ENCODE data around the gene DCC. TPM values are rescaled to one million over a fixed set of nuclear protein-coding genes. Genes with fewer than 3 reads are reported as not detected.

Gene DCC
- total RNA-seq, 4 donors from 2014 or later, result 0.84 to 1.2 TPM; not detected in 2

DNA sequence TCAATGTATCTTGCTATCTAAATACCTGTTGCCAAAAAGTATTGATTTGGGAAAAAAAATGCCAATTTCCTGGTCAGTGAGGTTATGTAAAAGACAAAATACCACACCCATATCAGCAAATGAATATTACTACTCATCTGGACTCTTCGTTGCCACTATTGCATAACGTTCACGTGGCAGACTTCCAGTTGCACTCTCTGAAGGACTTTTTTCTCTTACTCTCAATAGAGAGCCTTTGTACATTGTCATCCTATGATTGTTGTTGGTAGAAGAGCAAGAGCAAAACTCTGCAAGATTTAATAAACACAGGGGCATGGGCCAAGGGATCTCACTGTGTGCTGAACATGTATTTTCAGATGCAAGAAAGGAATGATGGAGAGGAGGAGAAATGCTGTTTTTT, 1194.7 kb downstream of the DCC start:
- Histone ChIP-seq H3K27ac (no peak overlapping the region), H3K27me3 (no peaks in the 10 kb centered on the region), H3K4me1 (peaks cover 0 to 17% (median 7%) of the 10 kb centered on the region in 4 donors), H3K36me3 (no peaks in the 10 kb centered on the region), H3K9me3 (no peaks in the 10 kb centered on the region), H3K4me3 (no peak overlapping the region)
- WGBS, 2 donors, result 23 to 25% methylated on average over 3 of the region's 3 CpGs
- no peak for TF ChIP-seq POLR2A (IDR thresholded peaks at IDR 0.05)
- TF ChIP-seq EP300 (IDR thresholded peaks at IDR 0.05), result peak in 1 of 2 donors; percentile 58
- no peak for TF ChIP-seq CTCF (IDR thresholded peaks at IDR 0.05)
- peak; percentile 66 to 84 for DNase-seq (ENCODE audit: low spot score in 2 of 2)

DNA sequence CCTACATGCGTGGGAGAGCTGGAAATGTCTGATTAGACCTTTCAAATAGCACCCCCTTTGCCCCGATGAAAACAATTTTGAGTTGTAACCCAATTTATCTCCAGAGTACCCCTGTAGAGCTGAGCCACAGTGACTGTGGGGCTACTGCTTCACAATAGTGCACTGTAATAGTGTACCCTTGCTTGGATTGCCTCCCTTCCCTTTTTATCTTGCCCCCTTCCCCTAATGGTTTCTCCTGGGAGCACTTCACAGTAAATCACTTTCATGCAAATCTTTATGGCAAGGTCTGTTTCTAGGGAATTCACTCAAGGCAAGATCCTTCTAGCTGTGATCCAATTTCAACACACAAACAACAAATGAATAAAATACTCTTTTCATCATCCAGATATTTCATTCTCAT, 1196.9 kb downstream of the DCC start:
- WGBS, 2 donors, result 77 to 87% methylated on average over 2 of the region's 2 CpGs
- no peaks in the 10 kb centered on the region for H3K36me3 ChIP-seq
- no peaks in the 10 kb centered on the region for H3K27me3 ChIP-seq

DNA sequence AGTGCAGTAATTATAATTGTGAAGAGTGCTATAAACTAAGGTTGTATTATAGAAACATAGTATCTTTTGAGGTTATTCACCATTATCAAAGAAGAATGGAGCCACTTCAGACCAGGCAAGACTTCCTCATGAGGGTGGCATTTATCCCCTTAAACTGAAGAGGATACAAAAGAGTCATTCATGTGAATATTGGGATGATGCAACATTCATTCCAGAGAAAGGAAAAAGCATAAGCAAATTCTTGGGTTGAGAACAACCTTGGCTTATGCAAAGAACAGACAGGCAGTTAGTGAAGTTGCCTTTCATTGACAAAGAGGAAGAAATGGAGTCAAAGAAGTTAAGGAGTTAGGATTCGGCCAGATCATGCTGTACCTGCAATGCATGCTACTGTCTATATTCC, 1201.9 kb downstream of the DCC start:
- DNase-seq (ENCODE audit: low spot score in 2 of 2), result no peak
- H3K27ac ChIP-seq, result no peak overlapping the region
- no peak overlapping the region for H3K4me3 ChIP-seq
- no peaks in the 10 kb centered on the region for H3K27me3 ChIP-seq
- peaks cover 0 to 8% (median 0%) of the 10 kb centered on the region in 4 donors for H3K4me1 ChIP-seq
- H3K9me3 ChIP-seq, result no peaks in the 10 kb centered on the region
- 48 to 53% methylated on average over 1 of the region's 1 CpG for WGBS, 2 donors
- H3K36me3 ChIP-seq, result no peaks in the 10 kb centered on the region
- TF ChIP-seq EP300 (IDR thresholded peaks at IDR 0.05), result no peak
- no peak for TF ChIP-seq POLR2A (IDR thresholded peaks at IDR 0.05)
- TF ChIP-seq CTCF (IDR thresholded peaks at IDR 0.05), result no peak

More for the DNA sequence above, 1196.9 kb downstream of the DCC start:
- Histone ChIP-seq H3K4me1 (peaks cover 0 to 17% (median 7%) of the 10 kb centered on the region in 4 donors), H3K9me3 (no peaks in the 10 kb centered on the region), H3K4me3 (no peak overlapping the region), H3K27ac (no peak overlapping the region)
- TF ChIP-seq POLR2A (IDR thresholded peaks at IDR 0.05) (no peak), EP300 (IDR thresholded peaks at IDR 0.05) (no peak), CTCF (IDR thresholded peaks at IDR 0.05) (no peak)
- DNase-seq (ENCODE audit: low spot score in 2 of 2), result no peak

GRCh38 chr18:53543711-53544110, 1203.7 kb downstream of the DCC start:
- no peak overlapping the region for H3K27ac ChIP-seq
- H3K27me3 ChIP-seq, result no peaks in the 10 kb centered on the region
- H3K4me1 ChIP-seq, result peaks cover 0 to 8% (median 0%) of the 10 kb centered on the region in 4 donors
- no peaks in the 10 kb centered on the region for H3K36me3 ChIP-seq
- H3K4me3 ChIP-seq, result no peak overlapping the region
- no peak for DNase-seq (ENCODE audit: low spot score in 2 of 2)
- H3K9me3 ChIP-seq, result no peaks in the 10 kb centered on the region
- TF ChIP-seq CTCF (IDR thresholded peaks at IDR 0.05) (no peak), POLR2A (IDR thresholded peaks at IDR 0.05) (no peak), EP300 (IDR thresholded peaks at IDR 0.05) (no peak)

DNA sequence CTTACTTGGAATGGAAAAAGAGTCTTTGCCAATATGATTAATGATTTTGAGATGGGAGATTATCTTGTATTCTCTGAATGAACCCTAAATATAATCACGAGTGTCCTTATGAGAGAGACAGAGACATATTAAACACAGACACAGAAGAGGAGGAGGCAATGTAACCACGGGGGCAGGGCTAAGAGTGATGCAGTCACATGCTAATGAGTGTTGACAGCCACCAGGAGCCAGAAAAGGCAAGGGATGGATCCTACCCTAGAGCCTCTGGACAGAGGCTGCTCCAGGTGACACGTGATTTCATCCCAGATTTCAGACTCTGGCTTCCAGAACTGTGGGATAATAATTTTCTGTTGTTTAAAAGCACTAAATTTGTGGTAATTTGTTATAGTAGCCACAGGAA, 1204.9 kb downstream of the DCC start:
- H3K4me3 ChIP-seq, result no peak overlapping the region
- TF ChIP-seq POLR2A (IDR thresholded peaks at IDR 0.05) (no peak), CTCF (IDR thresholded peaks at IDR 0.05) (no peak), EP300 (IDR thresholded peaks at IDR 0.05) (no peak)
- H3K27me3 ChIP-seq, result no peaks in the 10 kb centered on the region
- peaks cover 0 to 8% (median 0%) of the 10 kb centered on the region in 4 donors for H3K4me1 ChIP-seq
- H3K36me3 ChIP-seq, result no peaks in the 10 kb centered on the region
- DNase-seq (ENCODE audit: low spot score in 2 of 2), result no peak
- WGBS, 2 donors, result 66 to 72% methylated on average over 3 of the region's 3 CpGs
- no peak overlapping the region for H3K27ac ChIP-seq
- no peaks in the 10 kb centered on the region for H3K9me3 ChIP-seq

Measured in tibial nerve (tissue), 4 donors.